ENCODE measurements around the gene C1QA.
A peak's percentile ranks its signal among the peaks of the same experiment; 100 is the strongest.

C1QA gene

DNA sequence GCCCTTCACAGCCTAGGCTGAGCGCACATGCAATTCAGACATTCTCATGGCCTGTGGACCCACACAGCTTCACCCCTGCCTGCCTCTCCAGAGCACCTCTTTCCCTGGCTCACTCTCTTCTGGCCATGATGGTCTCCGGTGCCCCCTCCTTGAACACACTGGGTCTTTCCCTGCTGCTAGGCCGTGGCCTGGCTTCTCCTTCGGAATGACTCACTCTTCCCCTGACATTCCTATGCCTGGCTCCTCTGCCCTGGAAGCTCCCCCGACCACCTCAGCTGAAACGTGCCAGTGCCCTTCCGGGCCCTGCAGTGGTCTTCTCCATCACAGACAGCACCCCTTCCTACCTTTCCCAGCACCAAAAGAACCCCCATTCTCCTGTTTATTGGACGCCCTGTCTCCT lies 44.9 kb upstream of the C1QA start:
- peak; percentile 35; the same call in 2 of the 3 replicates for ATAC-seq
- TF ChIP-seq BACH2 (CRISPR knock-in tag; IDR thresholded peaks at IDR 0.05; ENCODE audit: borderline replicate concordance) (no peak), PPARA (CRISPR knock-in tag; IDR thresholded peaks at IDR 0.05; ENCODE audit: borderline replicate concordance) (no peak), CSDC2 (CRISPR knock-in tag; IDR thresholded peaks at IDR 0.05) (no peak), SNAI2 (CRISPR knock-in tag; IDR thresholded peaks at IDR 0.05) (no peak), GLIS3 (CRISPR knock-in tag; IDR thresholded peaks at IDR 0.05) (no peak), ISL1 (CRISPR knock-in tag; IDR thresholded peaks at IDR 0.05) (no peak)

DNA sequence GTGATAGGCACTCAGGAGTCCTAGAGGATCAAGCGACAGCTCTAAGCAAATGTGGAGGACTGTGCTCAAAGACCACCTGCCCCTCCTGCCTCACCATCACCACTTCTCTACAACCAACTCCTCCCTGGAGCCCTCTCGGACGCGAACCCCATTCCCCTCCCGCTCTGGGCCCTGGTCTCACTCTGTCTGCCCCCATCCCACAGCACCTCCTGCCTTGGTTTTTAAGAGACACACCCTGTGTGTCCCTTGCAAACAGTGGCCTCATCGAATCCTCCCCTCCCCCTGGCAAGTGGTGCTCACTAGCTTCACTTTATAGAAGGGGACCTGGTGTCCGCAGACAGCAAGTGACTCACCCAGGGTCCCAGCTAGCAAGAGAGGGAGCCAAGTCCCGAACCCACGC lies 44.4 kb upstream of the C1QA start:
- TF ChIP-seq, protein P1, sequence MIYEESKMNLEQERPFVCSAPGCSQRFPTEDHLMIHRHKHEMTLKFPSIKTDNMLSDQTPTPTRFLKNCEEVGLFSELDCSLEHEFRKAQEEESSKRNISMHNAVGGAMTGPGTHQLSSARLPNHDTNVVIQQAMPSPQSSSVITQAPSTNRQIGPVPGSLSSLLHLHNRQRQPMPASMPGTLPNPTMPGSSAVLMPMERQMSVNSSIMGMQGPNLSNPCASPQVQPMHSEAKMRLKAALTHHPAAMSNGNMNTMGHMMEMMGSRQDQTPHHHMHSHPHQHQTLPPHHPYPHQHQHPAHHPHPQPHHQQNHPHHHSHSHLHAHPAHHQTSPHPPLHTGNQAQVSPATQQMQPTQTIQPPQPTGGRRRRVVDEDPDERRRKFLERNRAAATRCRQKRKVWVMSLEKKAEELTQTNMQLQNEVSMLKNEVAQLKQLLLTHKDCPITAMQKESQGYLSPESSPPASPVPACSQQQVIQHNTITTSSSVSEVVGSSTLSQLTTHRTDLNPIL (CRISPR knock-in tag; IDR thresholded peaks at IDR 0.05; ENCODE audit: low read depth): no peak
- no peak for TF ChIP-seq ZFP3 (CRISPR knock-in tag; IDR thresholded peaks at IDR 0.05)
- TF ChIP-seq, protein P2, sequence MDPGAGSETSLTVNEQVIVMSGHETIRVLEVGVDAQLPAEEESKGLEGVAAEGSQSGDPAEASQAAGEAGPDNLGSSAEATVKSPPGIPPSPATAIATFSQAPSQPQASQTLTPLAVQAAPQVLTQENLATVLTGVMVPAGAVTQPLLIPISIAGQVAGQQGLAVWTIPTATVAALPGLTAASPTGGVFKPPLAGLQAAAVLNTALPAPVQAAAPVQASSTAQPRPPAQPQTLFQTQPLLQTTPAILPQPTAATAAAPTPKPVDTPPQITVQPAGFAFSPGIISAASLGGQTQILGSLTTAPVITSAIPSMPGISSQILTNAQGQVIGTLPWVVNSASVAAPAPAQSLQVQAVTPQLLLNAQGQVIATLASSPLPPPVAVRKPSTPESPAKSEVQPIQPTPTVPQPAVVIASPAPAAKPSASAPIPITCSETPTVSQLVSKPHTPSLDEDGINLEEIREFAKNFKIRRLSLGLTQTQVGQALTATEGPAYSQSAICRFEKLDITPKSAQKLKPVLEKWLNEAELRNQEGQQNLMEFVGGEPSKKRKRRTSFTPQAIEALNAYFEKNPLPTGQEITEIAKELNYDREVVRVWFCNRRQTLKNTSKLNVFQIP (CRISPR knock-in tag; IDR thresholded peaks at IDR 0.05; ENCODE audit: borderline replicate concordance, low read depth): no peak
- TF ChIP-seq ZNF565 (CRISPR knock-in tag; conservative IDR thresholded peaks at IDR 0.05; ENCODE audit: low read depth): no peak
- no peak for TF ChIP-seq PPARA (CRISPR knock-in tag; IDR thresholded peaks at IDR 0.05; ENCODE audit: borderline replicate concordance)
- TF ChIP-seq ZNF8 (CRISPR knock-in tag; IDR thresholded peaks at IDR 0.05): no peak
- TF ChIP-seq BACH2 (CRISPR knock-in tag; IDR thresholded peaks at IDR 0.05; ENCODE audit: borderline replicate concordance): no peak
- no peak for TF ChIP-seq ISL1 (CRISPR knock-in tag; IDR thresholded peaks at IDR 0.05)
- TF ChIP-seq GLIS3 (CRISPR knock-in tag; IDR thresholded peaks at IDR 0.05): no peak
- no peak for TF ChIP-seq TCF4 (CRISPR knock-in tag; IDR thresholded peaks at IDR 0.05; ENCODE audit: borderline replicate concordance)
- no peak for TF ChIP-seq ZNF70 (CRISPR knock-in tag; IDR thresholded peaks at IDR 0.05)
- TF ChIP-seq, protein P3, sequence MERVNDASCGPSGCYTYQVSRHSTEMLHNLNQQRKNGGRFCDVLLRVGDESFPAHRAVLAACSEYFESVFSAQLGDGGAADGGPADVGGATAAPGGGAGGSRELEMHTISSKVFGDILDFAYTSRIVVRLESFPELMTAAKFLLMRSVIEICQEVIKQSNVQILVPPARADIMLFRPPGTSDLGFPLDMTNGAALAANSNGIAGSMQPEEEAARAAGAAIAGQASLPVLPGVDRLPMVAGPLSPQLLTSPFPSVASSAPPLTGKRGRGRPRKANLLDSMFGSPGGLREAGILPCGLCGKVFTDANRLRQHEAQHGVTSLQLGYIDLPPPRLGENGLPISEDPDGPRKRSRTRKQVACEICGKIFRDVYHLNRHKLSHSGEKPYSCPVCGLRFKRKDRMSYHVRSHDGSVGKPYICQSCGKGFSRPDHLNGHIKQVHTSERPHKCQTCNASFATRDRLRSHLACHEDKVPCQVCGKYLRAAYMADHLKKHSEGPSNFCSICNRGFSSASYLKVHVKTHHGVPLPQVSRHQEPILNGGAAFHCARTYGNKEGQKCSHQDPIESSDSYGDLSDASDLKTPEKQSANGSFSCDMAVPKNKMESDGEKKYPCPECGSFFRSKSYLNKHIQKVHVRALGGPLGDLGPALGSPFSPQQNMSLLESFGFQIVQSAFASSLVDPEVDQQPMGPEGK (CRISPR knock-in tag; IDR thresholded peaks at IDR 0.05; ENCODE audit: borderline replicate concordance): no peak
- TF ChIP-seq SNAI2 (CRISPR knock-in tag; IDR thresholded peaks at IDR 0.05): no peak
- TF ChIP-seq, protein P4, sequence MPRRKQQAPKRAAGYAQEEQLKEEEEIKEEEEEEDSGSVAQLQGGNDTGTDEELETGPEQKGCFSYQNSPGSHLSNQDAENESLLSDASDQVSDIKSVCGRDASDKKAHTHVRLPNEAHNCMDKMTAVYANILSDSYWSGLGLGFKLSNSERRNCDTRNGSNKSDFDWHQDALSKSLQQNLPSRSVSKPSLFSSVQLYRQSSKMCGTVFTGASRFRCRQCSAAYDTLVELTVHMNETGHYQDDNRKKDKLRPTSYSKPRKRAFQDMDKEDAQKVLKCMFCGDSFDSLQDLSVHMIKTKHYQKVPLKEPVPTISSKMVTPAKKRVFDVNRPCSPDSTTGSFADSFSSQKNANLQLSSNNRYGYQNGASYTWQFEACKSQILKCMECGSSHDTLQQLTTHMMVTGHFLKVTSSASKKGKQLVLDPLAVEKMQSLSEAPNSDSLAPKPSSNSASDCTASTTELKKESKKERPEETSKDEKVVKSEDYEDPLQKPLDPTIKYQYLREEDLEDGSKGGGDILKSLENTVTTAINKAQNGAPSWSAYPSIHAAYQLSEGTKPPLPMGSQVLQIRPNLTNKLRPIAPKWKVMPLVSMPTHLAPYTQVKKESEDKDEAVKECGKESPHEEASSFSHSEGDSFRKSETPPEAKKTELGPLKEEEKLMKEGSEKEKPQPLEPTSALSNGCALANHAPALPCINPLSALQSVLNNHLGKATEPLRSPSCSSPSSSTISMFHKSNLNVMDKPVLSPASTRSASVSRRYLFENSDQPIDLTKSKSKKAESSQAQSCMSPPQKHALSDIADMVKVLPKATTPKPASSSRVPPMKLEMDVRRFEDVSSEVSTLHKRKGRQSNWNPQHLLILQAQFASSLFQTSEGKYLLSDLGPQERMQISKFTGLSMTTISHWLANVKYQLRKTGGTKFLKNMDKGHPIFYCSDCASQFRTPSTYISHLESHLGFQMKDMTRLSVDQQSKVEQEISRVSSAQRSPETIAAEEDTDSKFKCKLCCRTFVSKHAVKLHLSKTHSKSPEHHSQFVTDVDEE (CRISPR knock-in tag; IDR thresholded peaks at IDR 0.05): no peak
- no peak for TF ChIP-seq ZC3H10 (CRISPR knock-in tag; IDR thresholded peaks at IDR 0.05)
- no peak for TF ChIP-seq OSR1 (CRISPR knock-in tag; IDR thresholded peaks at IDR 0.05)
- no peak for TF ChIP-seq ESRRG (CRISPR knock-in tag; IDR thresholded peaks at IDR 0.05)
- TF ChIP-seq ZFP30 (CRISPR knock-in tag; IDR thresholded peaks at IDR 0.05): no peak
- TF ChIP-seq ARNTL (CRISPR knock-in tag; IDR thresholded peaks at IDR 0.05; ENCODE audit: borderline replicate concordance, low read depth): no peak
- TF ChIP-seq CSDC2 (CRISPR knock-in tag; IDR thresholded peaks at IDR 0.05): no peak

DNA sequence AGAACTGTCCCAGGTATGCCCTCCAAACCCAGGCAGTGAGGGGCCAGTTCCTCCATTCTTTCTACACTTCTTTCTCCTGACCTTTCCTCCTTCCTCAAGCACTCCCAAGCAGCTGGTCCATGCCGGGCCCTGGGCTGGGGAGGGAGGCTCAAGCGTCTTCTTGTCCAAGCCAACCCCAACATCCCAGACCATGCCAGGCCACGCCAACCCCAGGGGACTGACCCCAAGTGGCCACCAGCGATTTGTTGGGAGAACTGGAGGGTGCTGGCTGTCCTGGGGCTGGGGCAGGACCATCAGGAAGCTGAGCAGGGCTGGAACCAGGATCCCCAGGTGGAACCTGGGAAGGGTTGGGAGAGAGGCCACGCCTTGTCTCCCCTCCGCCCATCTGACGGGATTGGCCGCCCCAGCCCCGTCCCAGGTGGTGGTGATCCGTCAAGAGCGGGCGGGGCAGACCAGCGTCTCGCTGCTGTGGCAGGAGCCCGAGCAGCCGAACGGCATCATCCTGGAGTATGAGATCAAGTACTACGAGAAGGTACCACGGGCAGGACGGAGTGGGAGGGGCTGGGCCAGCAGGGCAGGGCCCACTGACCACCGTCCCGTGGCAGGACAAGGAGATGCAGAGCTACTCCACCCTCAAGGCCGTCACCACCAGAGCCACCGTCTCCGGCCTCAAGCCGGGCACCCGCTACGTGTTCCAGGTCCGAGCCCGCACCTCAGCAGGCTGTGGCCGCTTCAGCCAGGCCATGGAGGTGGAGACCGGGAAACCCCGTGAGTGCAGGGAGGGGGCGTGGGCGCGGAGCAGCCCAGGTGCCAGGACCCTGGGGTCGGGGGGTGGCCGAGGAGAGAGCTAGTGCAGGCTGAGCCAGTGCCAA lies 43.3 kb upstream of the C1QA start:
- ATAC-seq: no peak
- TF ChIP-seq ARNTL (CRISPR knock-in tag; IDR thresholded peaks at IDR 0.05; ENCODE audit: borderline replicate concordance, low read depth): no peak
- TF ChIP-seq SNAI2 (CRISPR knock-in tag; IDR thresholded peaks at IDR 0.05): no peak
- TF ChIP-seq GLIS3 (CRISPR knock-in tag; IDR thresholded peaks at IDR 0.05): no peak
- TF ChIP-seq ZNF70 (CRISPR knock-in tag; IDR thresholded peaks at IDR 0.05): no peak
- TF ChIP-seq ZC3H10 (CRISPR knock-in tag; IDR thresholded peaks at IDR 0.05): no peak
- TF ChIP-seq RARB (CRISPR knock-in tag; IDR thresholded peaks at IDR 0.05): no peak
- TF ChIP-seq, protein P4 (CRISPR knock-in tag; IDR thresholded peaks at IDR 0.05): no peak
- no peak for TF ChIP-seq ZFP30 (CRISPR knock-in tag; IDR thresholded peaks at IDR 0.05)
- no peak for TF ChIP-seq ZNF8 (CRISPR knock-in tag; IDR thresholded peaks at IDR 0.05)
- TF ChIP-seq, protein P2 (CRISPR knock-in tag; IDR thresholded peaks at IDR 0.05; ENCODE audit: borderline replicate concordance, low read depth): no peak

More for the DNA sequence above, 44.4 kb upstream of the C1QA start:
- ATAC-seq: no peak
